ENCODE data around the gene TMPRSS13. TPM values are rescaled to one million over a fixed set of nuclear protein-coding genes. Genes with fewer than 3 reads are reported as not detected.

Gene TMPRSS13
- total RNA-seq, 1 donor from 2014 or later = not detected

- DNase-seq (ENCODE audit: extremely low spot score, unreplicated experiment) = no peak
- Mint-ChIP-seq H3K4me1 (ENCODE audit: unreplicated experiment) (no peaks in the 10 kb centered on the region), H3K27me3 (ENCODE audit: unreplicated experiment) (peaks cover 32% of the 10 kb centered on the region), H3K36me3 (ENCODE audit: unreplicated experiment) (no peaks in the 10 kb centered on the region), H3K27ac (ENCODE audit: unreplicated experiment) (no peak overlapping the region), H3K4me3 (ENCODE audit: unreplicated experiment) (no peak overlapping the region), H3K9me3 (ENCODE audit: unreplicated experiment) (no peaks in the 10 kb centered on the region)
- TF ChIP-seq CTCF (IDR thresholded peaks at IDR 0.05) = no peak
These were observed 3.2 kb upstream of the TMPRSS13 start for GRCh38 chr11:117932426-117932825.

- no peaks in the 10 kb centered on the region for H3K9me3 Mint-ChIP-seq (ENCODE audit: unreplicated experiment)
- H3K36me3 Mint-ChIP-seq (ENCODE audit: unreplicated experiment) = no peaks in the 10 kb centered on the region
- no peak for TF ChIP-seq CTCF (IDR thresholded peaks at IDR 0.05)
- H3K4me3 Mint-ChIP-seq (ENCODE audit: unreplicated experiment) = no peak overlapping the region
- DNase-seq (ENCODE audit: extremely low spot score, unreplicated experiment) = no peak
- no peaks in the 10 kb centered on the region for H3K4me1 Mint-ChIP-seq (ENCODE audit: unreplicated experiment)
- H3K27me3 Mint-ChIP-seq (ENCODE audit: unreplicated experiment) = peaks cover 31% of the 10 kb centered on the region
- H3K27ac Mint-ChIP-seq (ENCODE audit: unreplicated experiment) = no peak overlapping the region
These were observed 2.8 kb upstream of the TMPRSS13 start for GRCh38 chr11:117931971-117932370.

- DNase-seq (ENCODE audit: extremely low spot score, unreplicated experiment) = no peak
- Mint-ChIP-seq H3K4me1 (ENCODE audit: unreplicated experiment) (no peaks in the 10 kb centered on the region), H3K9me3 (ENCODE audit: unreplicated experiment) (no peaks in the 10 kb centered on the region), H3K4me3 (ENCODE audit: unreplicated experiment) (no peak overlapping the region), H3K36me3 (ENCODE audit: unreplicated experiment) (no peaks in the 10 kb centered on the region), H3K27ac (ENCODE audit: unreplicated experiment) (no peak overlapping the region), H3K27me3 (ENCODE audit: unreplicated experiment) (peaks cover 35% of the 10 kb centered on the region)
- TF ChIP-seq CTCF (IDR thresholded peaks at IDR 0.05) = no peak
These were observed 2.2 kb upstream of the TMPRSS13 start for GRCh38 chr11:117931331-117931950.

GRCh38 chr11:117930668-117931330, 1.6 kb upstream of the TMPRSS13 start:
- H3K27ac Mint-ChIP-seq (ENCODE audit: unreplicated experiment) = no peak overlapping the region
- TF ChIP-seq CTCF (IDR thresholded peaks at IDR 0.05) = no peak
- no peaks in the 10 kb centered on the region for H3K36me3 Mint-ChIP-seq (ENCODE audit: unreplicated experiment)
- H3K27me3 Mint-ChIP-seq (ENCODE audit: unreplicated experiment) = peaks cover 32% of the 10 kb centered on the region
- no peak overlapping the region for H3K4me3 Mint-ChIP-seq (ENCODE audit: unreplicated experiment)
- no peak for DNase-seq (ENCODE audit: extremely low spot score, unreplicated experiment)
- H3K4me1 Mint-ChIP-seq (ENCODE audit: unreplicated experiment) = no peaks in the 10 kb centered on the region
- H3K9me3 Mint-ChIP-seq (ENCODE audit: unreplicated experiment) = no peaks in the 10 kb centered on the region

- Mint-ChIP-seq H3K9me3 (ENCODE audit: unreplicated experiment) (no peaks in the 10 kb centered on the region), H3K27me3 (ENCODE audit: unreplicated experiment) (peaks cover 32% of the 10 kb centered on the region), H3K27ac (ENCODE audit: unreplicated experiment) (no peak overlapping the region), H3K4me3 (ENCODE audit: unreplicated experiment) (no peak overlapping the region), H3K36me3 (ENCODE audit: unreplicated experiment) (no peaks in the 10 kb centered on the region), H3K4me1 (ENCODE audit: unreplicated experiment) (no peaks in the 10 kb centered on the region)
- DNase-seq (ENCODE audit: extremely low spot score, unreplicated experiment) = no peak
- TF ChIP-seq CTCF (IDR thresholded peaks at IDR 0.05) = no peak
These were observed 841 bp upstream of the TMPRSS13 start for GRCh38 chr11:117929916-117930570.

All from osteocyte (in vitro differentiated cells).